GM18498 (cell line): ENCODE measurements around the gene KCTD5.

ENCODE experiments used
- ATAC-seq: cut with Tn5 transposase; IDR thresholded peaks from one replicate; pipeline ENCODE4 v1.9.1; 2021; ENCODE audit warnings: mild to moderate bottlenecking, moderate library complexity; ENCODE audit not compliant: unreplicated experiment

KCTD5 gene

DNA sequence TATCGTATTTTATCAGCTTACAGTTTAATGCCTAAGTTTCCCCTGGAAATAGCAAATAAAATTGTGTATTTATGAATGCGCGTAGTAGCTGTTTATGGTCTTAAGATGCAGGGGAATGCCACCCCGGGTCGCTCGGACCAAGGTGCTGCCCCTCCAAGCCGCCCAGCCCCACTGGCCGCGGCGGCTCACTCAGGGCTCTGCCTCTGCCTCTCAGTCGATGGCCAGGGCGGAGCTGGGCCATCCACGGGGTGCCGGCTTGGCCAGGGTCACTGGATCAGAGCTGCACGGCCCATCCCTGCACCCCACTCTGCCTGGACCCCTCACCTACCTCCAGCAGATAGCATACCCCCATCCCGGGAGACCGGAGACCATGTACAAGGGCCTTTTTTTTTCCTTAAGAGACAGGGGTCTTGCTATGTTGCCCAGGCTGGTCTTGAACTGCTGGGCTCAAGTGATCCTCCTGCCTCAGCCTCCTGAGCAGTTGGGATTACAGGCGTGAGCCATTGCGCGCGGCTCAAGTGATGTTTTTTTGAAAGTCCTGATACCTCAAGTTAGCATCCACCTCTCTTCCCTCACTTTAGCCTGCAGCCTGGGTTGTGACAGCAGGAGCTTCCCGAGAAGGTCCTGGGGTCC is 26.7 kb downstream of the KCTD5 start:
- no peak for ATAC-seq

DNA sequence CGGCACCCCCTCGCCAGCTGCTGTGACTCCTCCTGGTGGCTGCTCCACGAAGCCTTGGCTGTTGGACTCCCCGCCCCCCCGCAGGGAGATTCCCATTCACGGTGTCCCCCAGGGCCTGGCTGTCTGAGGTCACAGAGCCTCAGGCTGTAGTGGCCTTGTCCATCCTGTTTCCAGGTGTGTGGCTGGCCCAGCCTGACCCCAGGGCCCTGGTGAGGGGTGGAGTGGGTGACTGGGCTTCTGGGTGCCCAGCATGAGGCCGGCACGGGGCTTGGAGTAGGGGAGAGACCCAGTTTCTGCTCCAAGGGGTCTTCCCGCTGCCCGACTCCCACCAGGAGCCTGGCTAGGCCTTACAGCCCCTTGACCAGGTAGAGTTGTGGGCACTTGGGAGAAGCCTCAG is 27.3 kb downstream of the KCTD5 start:
- ATAC-seq = no peak

DNA sequence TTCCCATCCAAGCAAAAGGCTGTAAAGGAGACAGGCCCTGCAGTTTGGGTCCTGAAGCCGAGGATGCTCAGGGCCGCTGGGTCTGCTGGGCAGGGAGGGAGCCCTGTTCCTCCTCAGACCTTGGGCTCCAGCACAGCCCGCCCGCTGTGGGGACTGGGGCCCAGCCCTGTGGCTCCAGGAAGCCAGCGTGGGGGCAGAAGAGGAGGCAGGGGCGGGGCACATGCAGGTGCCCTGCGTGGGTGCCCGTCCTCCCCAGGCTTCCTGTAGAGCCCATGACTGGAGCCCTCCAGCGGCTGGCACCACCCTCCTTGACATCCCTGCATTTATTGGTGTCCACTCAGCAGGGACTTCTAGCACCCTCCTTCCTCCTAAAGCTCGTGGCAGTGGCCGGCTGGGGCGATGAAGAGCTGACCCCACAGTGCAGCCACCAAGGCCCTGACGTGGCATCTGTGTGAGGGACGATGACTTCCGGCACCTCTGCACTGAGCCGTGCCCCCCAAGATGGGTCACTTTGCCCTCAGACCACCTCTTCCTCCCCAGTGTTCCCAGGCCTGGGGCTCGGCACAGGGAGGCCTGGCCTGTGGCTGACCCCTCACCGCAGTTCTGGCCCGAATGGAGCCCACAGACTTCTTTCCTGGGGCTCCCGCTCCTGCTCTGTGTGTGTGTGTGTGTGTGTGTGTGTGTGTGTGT is 27.8 kb downstream of the KCTD5 start:
- no peak for ATAC-seq

- ATAC-seq = no peak
These were observed 28.4 kb downstream of the KCTD5 start for GRCh38 chr16:2710711-2711231.

DNA sequence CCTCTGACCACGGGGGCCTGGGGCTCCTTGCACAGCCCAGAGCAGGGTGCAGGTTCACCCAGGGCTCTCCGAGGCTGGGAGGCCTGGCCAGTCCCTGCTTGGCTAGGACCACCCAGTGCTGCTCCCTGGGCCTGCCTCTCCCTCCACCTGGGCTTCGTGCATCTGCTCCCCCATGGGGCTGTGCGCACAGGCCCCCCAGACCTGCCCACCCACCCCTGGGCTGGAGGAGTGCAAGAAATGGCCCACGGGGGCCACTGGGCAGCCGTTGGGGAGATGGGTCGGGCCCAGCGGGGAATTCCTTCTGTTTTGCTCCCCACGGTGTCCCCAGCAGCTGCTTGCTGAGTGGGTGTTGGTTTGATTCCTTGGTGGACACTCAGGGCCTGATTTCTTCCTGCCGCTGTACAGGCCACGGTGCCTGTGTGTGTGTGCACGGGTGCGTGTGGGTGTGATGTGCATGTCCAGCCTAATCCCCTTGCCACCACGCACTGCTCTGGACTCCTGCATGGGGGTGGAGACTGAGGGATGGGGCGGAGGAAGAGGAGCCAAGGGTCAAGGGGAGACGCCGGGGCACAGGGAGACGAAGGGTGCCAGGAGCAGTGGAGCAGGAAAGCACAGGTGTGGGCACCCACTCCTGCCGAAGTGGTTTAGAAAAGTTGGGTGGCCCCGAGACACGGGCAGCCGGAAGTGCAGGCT is 29.2 kb downstream of the KCTD5 start:
- no peak for ATAC-seq

GRCh38 chr16:2712063-2712441 is 29.7 kb downstream of the KCTD5 start:
- ATAC-seq = no peak

GRCh38 chr16:2712546-2712945 is 30.2 kb downstream of the KCTD5 start:
- ATAC-seq = no peak

- ATAC-seq = no peak
These were observed 31.2 kb downstream of the KCTD5 start for GRCh38 chr16:2713523-2713922.

GRCh38 chr16:2713985-2714774 is 31.9 kb downstream of the KCTD5 start:
- ATAC-seq = no peak

DNA sequence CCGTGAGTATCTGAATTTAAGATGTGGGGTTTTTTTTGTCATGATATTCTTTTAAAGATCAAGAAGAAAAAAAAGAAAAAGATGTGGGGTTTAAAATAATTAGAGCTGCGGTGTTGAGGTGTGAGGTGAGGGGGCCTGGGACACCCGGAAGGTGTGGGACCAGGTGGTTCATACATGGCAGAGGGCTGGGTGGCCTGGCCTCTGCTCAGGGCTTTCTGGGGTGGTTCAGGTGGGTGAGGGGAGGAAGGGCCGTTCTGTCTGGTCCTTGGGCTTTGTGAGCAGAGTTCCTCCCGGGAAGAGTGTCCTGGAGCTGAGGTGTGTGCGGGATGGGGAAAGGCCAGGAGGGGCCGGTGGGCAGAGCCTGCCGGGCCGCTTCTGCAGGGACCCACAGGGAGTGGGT is 32.7 kb downstream of the KCTD5 start:
- ATAC-seq = no peak

GRCh38 chr16:2715519-2715918 is 33.2 kb downstream of the KCTD5 start:
- no peak for ATAC-seq

DNA sequence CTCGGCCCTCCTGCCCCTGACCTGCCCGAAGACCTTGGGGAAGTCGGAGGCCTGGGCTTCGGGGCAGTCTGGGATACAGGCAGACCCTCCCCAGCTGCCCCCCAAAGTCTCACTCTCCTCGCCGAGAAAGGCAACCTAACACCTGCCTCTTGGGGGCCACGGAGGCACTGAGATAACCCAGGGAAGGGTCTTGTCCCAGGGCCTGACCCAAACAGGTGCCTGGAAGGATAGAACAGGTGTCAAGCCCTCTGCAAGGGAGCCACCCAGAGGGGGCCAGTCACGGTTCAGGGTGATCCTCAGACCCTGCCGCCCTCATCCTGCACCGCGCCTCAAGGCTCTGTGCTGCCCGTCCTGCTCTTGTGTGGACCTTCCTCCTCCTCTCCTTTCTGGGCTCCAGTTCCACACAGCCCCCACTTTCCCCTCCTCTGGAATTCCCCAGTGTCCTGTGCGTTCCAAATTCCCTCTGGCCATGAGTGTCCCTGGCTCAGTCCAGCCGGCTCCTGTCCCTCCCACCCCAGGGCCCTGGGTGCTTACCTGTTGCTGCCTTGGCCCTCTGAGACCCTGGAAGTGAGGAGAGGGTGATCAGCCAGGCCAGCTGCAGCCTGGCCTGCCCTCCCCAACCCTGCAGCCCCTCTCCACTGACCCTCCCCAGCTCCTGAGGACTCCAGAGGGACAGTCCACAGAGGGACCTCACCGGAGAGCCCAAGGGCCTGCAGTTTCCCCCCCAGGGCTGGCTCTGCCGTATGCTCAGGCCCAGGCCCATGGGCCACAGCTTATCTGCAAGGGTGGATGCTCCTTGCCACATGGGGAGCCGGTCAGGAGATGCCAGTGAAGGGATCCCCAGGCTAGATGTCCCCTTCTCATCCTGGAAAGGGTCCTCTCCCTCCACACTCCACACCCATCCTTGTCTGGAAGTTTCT is 33.9 kb downstream of the KCTD5 start:
- no peak for ATAC-seq

GRCh38 chr16:2716948-2717347 is 34.6 kb downstream of the KCTD5 start:
- no peak for ATAC-seq

- ATAC-seq = no peak
These were observed 35.3 kb downstream of the KCTD5 start for GRCh38 chr16:2717383-2718263.

DNA sequence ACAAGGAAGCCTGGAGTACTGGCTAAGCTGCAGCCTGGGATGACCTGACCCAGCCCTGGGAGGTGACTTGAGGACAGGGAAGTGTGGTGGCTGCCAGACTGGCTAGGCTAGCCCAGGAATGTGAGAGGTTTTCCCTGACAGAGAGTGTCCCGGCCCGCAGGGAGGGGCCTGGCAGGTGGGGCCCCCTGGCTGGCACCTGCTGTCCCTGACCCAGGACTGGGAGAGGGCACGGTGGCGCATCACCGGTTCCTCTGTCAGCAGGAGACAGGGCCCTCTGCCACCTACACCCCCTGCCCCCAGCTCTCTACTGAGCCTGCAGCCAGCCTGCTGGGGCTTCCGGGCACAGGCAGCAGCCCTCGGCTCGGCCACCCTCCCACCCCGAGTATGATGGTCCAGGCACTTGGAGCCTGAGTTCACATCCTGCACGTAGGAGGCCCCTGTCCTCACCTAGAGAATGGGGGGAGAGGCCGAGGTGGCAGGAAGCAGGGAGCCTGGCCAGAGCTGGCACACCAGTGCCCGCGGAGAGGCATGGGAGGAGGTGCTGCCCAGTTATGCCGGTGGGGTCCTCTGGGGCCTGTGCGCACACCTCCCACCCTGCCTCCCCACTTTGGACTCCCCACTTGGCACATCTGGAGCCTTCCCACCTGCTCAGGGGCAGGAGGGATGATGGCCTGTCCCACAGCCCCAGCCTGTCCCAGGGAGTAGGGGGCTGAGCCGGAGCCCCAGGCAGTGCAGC is 37.2 kb downstream of the KCTD5 start:
- no peak for ATAC-seq

- no peak for ATAC-seq
These were observed 37.7 kb downstream of the KCTD5 start, which contains the start of gene PRSS27 for GRCh38 chr16:2720064-2720457. PRSS27 (minus strand) TSS chr16:2720224; CDS start chr16:2720160, 64 bp downstream.

- peak; percentile 83 for ATAC-seq
These were observed 38.7 kb downstream of the KCTD5 start for GRCh38 chr16:2720719-2721633.
